ENCODE results near the gene IDH3A.

The IDH3A gene

GRCh38 chr15:78154955-78155354 is 5.8 kb downstream of the IDH3A start:
- no peak for TF ChIP-seq CTCF (IDR thresholded peaks at IDR 0.05; ENCODE audit: insufficient read depth, low read depth, low read length, missing control alignments)

GRCh38 chr15:78155355-78155939 is 6.3 kb downstream of the IDH3A start:
- no peak overlapping the region for H3K4me3 ChIP-seq (ENCODE audit: low read depth, low read length)
- no peak for DNase-seq (ENCODE audit: low read depth)
- TF ChIP-seq CTCF (IDR thresholded peaks at IDR 0.05; ENCODE audit: insufficient read depth, low read depth, low read length, missing control alignments) = no peak

More at GRCh38 chr15:78154955-78155354, 5.8 kb downstream of the IDH3A start:
- no peak overlapping the region for H3K4me3 ChIP-seq (ENCODE audit: low read depth, low read length)
- DNase-seq (ENCODE audit: low read depth) = no peak

GRCh38 chr15:78156653-78157052 is 7.5 kb downstream of the IDH3A start:
- TF ChIP-seq CTCF (IDR thresholded peaks at IDR 0.05; ENCODE audit: insufficient read depth, low read depth, low read length, missing control alignments) = no peak
- DNase-seq (ENCODE audit: low read depth) = no peak
- H3K4me3 ChIP-seq (ENCODE audit: low read depth, low read length) = no peak overlapping the region

- DNase-seq (ENCODE audit: low read depth) = no peak
- no peak overlapping the region for H3K4me3 ChIP-seq (ENCODE audit: low read depth, low read length)
- no peak for TF ChIP-seq CTCF (IDR thresholded peaks at IDR 0.05; ENCODE audit: insufficient read depth, low read depth, low read length, missing control alignments)
Observed at GRCh38 chr15:78157203-78157602, 8.0 kb downstream of the IDH3A start.

GRCh38 chr15:78159395-78159794 is 10.2 kb downstream of the IDH3A start:
- DNase-seq (ENCODE audit: low read depth) = no peak
- no peak overlapping the region for H3K4me3 ChIP-seq (ENCODE audit: low read depth, low read length)
- no peak for TF ChIP-seq CTCF (IDR thresholded peaks at IDR 0.05; ENCODE audit: insufficient read depth, low read depth, low read length, missing control alignments)

GRCh38 chr15:78162038-78162437 is 12.9 kb downstream of the IDH3A start:
- TF ChIP-seq CTCF (IDR thresholded peaks at IDR 0.05; ENCODE audit: insufficient read depth, low read depth, low read length, missing control alignments) = no peak
- no peak overlapping the region for H3K4me3 ChIP-seq (ENCODE audit: low read depth, low read length)
- no peak for DNase-seq (ENCODE audit: low read depth)

- TF ChIP-seq CTCF (IDR thresholded peaks at IDR 0.05; ENCODE audit: insufficient read depth, low read depth, low read length, missing control alignments) = no peak
- no peak for DNase-seq (ENCODE audit: low read depth)
Observed at GRCh38 chr15:78164010-78164409, 14.8 kb downstream of the IDH3A start.

More at GRCh38 chr15:78164010-78164409, 14.8 kb downstream of the IDH3A start:
- no peak overlapping the region for H3K4me3 ChIP-seq (ENCODE audit: low read depth, low read length)
